Stimulated activated CD4-positive, alpha-beta T cell treated with anti-CD3 and anti-CD28 coated beads, Interleukin-4, amount 100 ng/mL, for 1 hour (primary cell): ENCODE data around the gene SCN2A.

Experiments used
- DNase-seq: peaks from one replicate; pipeline ENCODE4 v3.0.0-alpha.2; 2020

The SCN2A gene

DNA sequence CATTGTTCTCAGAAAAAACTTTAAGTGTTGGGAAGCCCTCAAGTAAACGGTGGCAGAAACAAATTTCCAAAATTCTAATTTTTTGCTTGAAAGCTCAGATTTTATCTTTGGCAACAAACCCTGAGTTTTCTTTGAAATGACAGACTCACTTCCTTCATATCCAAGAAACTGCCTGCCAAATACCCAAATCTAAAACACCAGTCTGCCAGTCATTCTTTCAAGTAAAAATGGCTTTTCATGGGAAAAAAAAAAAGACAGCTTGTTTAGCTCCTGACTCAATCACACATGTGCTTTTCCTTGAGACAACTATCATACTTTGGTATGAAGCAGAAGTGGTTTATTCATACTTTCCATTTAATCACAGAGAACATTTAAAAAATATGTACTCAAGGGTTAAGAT lies 189.7 kb downstream of the SCN2A start:
- DNase-seq: no peak

DNA sequence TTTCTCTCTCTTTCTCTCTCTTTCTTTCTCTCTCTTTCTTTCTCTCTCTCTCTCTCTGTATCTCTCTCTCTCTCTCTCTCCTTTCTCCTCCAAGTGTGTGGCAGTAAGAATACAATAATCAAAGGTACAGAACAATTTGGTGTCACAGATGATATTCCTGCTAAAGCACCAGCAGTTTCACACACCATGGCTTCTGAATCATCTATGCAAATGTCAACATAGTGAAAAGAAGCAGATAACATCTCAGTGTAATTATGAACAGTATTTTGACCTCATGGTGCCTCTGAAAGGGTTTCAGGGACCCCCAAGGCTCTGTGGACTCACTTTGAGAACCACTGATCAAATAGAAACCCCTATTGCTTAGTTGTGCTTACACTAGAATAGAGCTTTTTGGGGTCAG lies 191.8 kb downstream of the SCN2A start:
- DNase-seq: no peak

DNA sequence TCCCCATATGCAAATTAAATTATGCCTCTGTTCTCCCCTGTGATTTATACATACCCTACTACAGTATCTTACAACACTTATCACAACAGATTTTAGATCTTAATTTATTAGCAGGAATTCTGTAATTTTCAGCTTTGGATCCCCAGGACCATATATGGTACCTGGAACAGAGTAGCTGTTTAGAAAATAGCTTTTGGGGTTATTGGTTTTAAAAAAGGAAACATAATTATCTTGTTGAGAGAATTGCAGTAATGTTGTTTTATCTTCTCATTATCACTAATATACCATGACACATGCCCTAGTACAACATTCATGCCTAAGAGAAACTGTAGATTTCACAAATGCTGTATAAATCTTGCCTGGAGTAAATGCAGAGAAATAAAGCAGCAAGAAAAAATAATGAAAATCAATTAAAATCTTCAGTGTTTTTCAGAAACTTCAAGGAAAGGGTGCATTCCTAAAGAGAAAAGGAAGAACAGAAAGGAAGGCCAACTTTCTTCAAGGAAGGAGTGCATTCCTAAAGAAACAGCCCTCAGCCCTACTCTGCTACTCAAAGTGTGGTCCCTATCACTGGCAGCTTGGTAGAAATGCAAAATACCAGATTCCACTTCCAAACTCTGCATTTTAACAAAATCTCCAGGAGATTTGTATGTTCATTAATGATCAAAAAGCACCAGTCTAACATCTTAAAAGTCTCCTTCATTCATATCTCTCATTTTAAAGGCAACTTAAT lies 193.2 kb downstream of the SCN2A start:
- DNase-seq: no peak

- DNase-seq: no peak
Observed at GRCh38 chr2:165434865-165435496, 195.8 kb downstream of the SCN2A start.

DNA sequence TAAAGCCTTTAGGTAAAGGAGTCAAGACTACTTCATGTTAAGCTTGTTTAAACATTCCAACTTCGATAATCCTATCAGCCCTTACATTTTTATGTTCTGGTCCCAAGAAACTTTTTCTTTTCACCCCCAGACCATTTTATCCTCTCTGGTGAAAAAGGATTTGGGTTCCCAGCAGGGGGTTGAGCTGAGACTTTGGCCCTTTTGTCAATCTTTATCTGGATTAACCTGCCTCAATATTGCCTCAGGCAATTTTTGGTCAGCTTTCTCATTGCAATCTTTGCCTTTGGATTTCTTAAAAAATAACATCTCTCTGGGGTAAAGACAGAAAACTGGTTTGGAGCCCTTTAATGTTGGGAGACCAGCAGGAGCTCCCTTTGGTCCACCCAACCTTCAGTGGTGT lies 196.4 kb downstream of the SCN2A start:
- DNase-seq: no peak

DNA sequence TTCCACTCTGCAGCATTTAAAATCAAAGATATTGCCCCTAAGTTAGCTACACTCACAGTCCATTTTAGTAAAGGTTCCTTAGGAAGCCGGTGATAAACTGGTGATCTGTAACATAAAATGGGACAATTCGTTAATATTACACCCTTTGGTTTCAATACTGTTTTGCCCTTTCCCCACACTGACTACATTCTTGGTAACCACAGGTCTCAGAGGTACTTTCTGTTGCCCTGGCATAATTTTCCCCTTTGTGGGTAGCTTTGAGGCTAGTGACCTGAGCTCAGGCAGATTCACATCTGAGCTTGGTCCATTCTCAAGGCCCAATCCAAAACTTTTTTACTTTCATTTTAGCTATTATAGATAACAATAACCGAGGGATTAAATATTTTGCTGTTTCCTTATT lies 197.3 kb downstream of the SCN2A start:
- no peak for DNase-seq

DNA sequence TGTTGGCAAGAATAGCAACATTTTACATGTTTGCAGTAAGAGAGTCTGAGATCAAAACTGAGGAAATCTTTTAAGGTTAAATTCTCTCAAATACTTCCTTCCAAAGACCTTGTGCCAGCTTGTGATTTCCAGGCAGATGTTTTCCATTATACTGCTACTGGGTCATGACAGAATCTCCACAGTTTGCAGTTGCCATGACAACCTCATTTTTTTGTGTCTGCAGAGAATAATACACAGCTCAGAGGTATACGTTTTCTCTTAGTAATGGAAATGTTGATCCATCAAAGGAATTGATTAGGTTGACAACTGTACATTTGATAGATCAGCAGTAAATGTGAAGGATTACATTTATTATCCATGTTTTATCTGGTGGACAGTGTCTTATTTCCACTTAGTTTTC lies 201.2 kb downstream of the SCN2A start:
- no peak for DNase-seq
